Lung (tissue), 12 donors: Measurements from ENCODE around the gene TMPRSS13. TPM values are rescaled to one million over a fixed set of nuclear protein-coding genes. Genes with fewer than 3 reads are reported as not detected.

Experiments used
- ATAC-seq: fragments of 200-7000 bp; cut with Tn5 transposase; one replicate; pipeline ENCODE4 v1.9.1; 2020; ENCODE audit warnings: moderate number of reproducible peaks; ENCODE audit not compliant: insufficient read depth, low FRiP score
- DNase-seq, 3 donors: peaks; one replicate each; pipeline ENCODE4 v3.0.0-alpha.2; 2013 to 2017
- H3K27ac ChIP-seq, 2 donors: one replicate each; pipeline ENCODE4 v1.5.1; 2013; ENCODE audit warnings: mild to moderate bottlenecking in 2 of 2, moderate library complexity in 2 of 2, control low read depth in 1 of 2, inconsistent platforms in 1 of 2, low read depth in 1 of 2, low read length in 1 of 2
- H3K27me3 ChIP-seq, 3 donors: one replicate each; pipeline ENCODE4 v1.5.1; 2013; ENCODE audit warnings: low read length in 2 of 3; ENCODE audit not compliant: control insufficient read depth in 3 of 3, insufficient read depth in 3 of 3
- H3K36me3 ChIP-seq, 4 donors: one replicate each; pipeline ENCODE4 v1.5.1; 2013; ENCODE audit warnings: low read length in 4 of 4, mild to moderate bottlenecking in 1 of 4, moderate library complexity in 1 of 4; ENCODE audit not compliant: control insufficient read depth in 4 of 4, insufficient read depth in 4 of 4
- H3K4me1 ChIP-seq, 5 donors: one replicate each; pipeline ENCODE4 v1.5.1; 2013; ENCODE audit warnings: low read length in 5 of 5, mild to moderate bottlenecking in 2 of 5, moderate library complexity in 1 of 5; ENCODE audit not compliant: control insufficient read depth in 5 of 5, insufficient read depth in 5 of 5
- H3K4me3 ChIP-seq: one replicate; pipeline ENCODE4 v1.5.1; 2013; ENCODE audit warnings: mild to moderate bottlenecking, control low read depth, moderate library complexity
- H3K9ac ChIP-seq, 2 donors: one replicate each; pipeline ENCODE4 v1.5.1; 2013; ENCODE audit warnings: low read length in 2 of 2, control low read depth in 1 of 2; ENCODE audit not compliant: insufficient read depth in 1 of 2
- H3K9me3 ChIP-seq, 4 donors: one replicate each; pipeline ENCODE4 v1.5.1; 2013; ENCODE audit warnings: low read length in 3 of 4, mild to moderate bottlenecking in 1 of 4, moderate library complexity in 1 of 4; ENCODE audit not compliant: control insufficient read depth in 4 of 4, insufficient read depth in 3 of 4
- CTCF ChIP-seq: IDR thresholded peaks from 2 replicates; pipeline ENCODE4 v1.5.1; 2012; ENCODE audit warnings: mild to moderate bottlenecking; ENCODE audit errors: control extremely low read depth, extremely low read depth
- WGBS, 2 donors: extraction: QIAGEN DNeasy Blood & Tissue Kit; methylation state at CpG; one replicate each; pipeline ENCODE4 v1.1.7; 2013; 5-methylcytosine and 5-hydroxymethylcytosine counted together
- polyA plus RNA-seq, 2 donors: library from polyadenylated mRNA; stranded (reverse); fragments of 200-250 nt; gene quantifications; one replicate each; pipeline ENCODE4 v1.2.1, GENCODE V29; 2013
- total RNA-seq, 2 donors: library from RNA; depleted of rRNA in 1 of 2; stranded (reverse); fragments of >200 nt in 1 of 2; gene quantifications; one replicate each; pipeline ENCODE4 v1.2.1, GENCODE V29; 2014 to 2021
- donor health status: control.
- donor health status: control.
- donor health status: Bipolar disorder and iron deficiency.
- donor health status: healthy.
- donor health status: DM: yes; HTN: yes; CAD: no.

The TMPRSS13 gene
- total and polyA plus RNA-seq, 4 donors, result 5.8 to 9.4 (median 9.2) TPM

DNA sequence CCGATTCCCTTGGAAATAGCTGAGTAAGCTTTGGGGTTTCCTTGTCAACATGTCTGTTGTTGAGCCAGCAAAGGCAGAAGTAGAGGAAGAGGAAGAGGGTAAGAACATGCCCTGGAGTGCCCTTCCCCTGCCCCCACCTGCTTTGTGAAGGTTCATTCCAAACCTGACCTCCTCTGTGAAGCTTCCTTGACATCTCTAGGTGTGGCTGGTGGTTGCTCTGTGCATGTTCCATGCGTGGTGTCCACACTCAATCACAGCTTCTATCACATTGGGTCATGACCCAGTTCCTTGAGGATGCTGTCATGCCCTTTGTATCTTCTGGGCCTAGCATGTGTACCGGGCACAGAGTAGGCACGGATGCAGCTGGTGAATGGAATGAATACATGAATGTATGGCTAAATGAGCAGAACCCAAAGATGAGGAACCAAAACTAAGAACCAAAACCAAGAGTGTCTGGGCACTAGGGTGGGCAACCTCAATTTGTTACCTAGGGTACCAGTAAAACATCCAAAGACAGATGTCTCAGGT is 29.0 kb downstream of the TMPRSS13 start:
- no peaks in the 10 kb centered on the region for H3K36me3 ChIP-seq
- no peak overlapping the region for H3K4me3 ChIP-seq
- no peak overlapping the region for H3K27ac ChIP-seq
- no peaks in the 10 kb centered on the region for H3K27me3 ChIP-seq
- no peaks in the 10 kb centered on the region for H3K9me3 ChIP-seq
- peaks cover 0 to 6% (median 0%) of the 10 kb centered on the region in 5 donors for H3K4me1 ChIP-seq
- ATAC-seq (no peak), DNase-seq (no peak)
- no peak overlapping the region for H3K9ac ChIP-seq
- 70 to 82% methylated on average over 4 of the region's 4 CpGs for WGBS, 2 donors
- TF ChIP-seq CTCF, result no peak

DNA sequence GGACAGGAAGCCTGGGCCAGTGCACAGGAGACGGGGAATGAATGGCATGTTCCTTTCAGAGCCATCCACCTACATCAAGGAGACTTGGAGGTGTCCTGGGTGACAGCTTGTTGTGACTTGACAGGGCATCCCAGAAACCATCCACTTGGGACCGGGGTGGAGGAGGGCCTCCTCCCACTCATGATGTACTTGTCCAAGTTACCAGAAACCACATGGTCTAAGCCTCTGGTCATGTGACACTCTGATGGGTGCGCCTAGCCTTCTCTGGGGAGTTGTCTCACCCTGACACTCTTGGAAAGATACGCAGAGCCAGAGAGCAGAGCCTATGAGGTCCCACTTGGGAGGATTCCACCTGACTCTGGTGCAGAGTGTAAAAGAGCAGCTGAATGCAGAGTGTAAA is 31.1 kb downstream of the TMPRSS13 start:
- H3K27ac ChIP-seq, result no peak overlapping the region
- no peak overlapping the region for H3K4me3 ChIP-seq
- no peaks in the 10 kb centered on the region for H3K9me3 ChIP-seq
- no peak for ATAC-seq
- H3K36me3 ChIP-seq, result no peaks in the 10 kb centered on the region
- H3K9ac ChIP-seq, result no peak overlapping the region
- TF ChIP-seq CTCF, result no peak
- H3K27me3 ChIP-seq, result no peaks in the 10 kb centered on the region
- 86 to 89% methylated on average over 4 of the region's 4 CpGs for WGBS, 2 donors
- DNase-seq, result no peak
- peaks cover 0 to 6% (median 0%) of the 10 kb centered on the region in 5 donors for H3K4me1 ChIP-seq

GRCh38 chr11:117892651-117893050 is 36.6 kb downstream of the TMPRSS13 start:
- DNase-seq, result no peak
- H3K9me3 ChIP-seq, result no peaks in the 10 kb centered on the region
- H3K27me3 ChIP-seq, result no peaks in the 10 kb centered on the region
- 98 to 99% methylated on average over 3 of the region's 3 CpGs for WGBS, 2 donors
- no peak for ATAC-seq
- H3K4me3 ChIP-seq, result no peak overlapping the region
- TF ChIP-seq CTCF, result no peak
- no peaks in the 10 kb centered on the region for H3K36me3 ChIP-seq
- no peak overlapping the region for H3K9ac ChIP-seq
- no peak overlapping the region for H3K27ac ChIP-seq
- H3K4me1 ChIP-seq, result peaks cover 0 to 6% (median 3%) of the 10 kb centered on the region in 5 donors

DNA sequence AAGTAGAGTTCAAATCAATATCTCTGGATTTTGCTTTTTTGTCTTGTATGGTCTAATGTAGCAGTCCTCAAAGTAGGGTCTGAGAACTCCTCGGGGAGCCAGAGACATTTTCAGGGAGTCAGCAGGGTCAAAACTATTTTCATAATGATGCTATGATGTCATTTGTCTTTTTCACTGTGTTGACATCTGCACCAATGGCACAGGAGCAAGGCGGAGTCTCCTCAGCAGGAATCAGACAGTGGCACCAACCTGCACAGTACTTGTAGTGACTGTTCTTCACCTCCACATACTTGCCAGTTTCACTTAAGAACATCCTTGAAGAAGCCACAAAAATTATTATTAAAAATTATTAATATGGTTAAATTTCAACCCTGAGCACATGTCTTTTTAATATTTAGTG is 37.8 kb downstream of the TMPRSS13 start:
- Histone ChIP-seq H3K9me3 (no peaks in the 10 kb centered on the region), H3K9ac (no peak overlapping the region), H3K4me1 (peaks cover 0 to 3% (median under 1%) of the 10 kb centered on the region in 5 donors), H3K36me3 (no peaks in the 10 kb centered on the region), H3K27ac (no peak overlapping the region), H3K27me3 (no peaks in the 10 kb centered on the region), H3K4me3 (no peak overlapping the region)
- 46 to 75% methylated on average over 2 of the region's 2 CpGs for WGBS, 2 donors
- DNase-seq (no peak), ATAC-seq (no peak)
- no peak for TF ChIP-seq CTCF
